Brain microvascular endothelial cell (primary cell): ENCODE measurements around the gene MYO7A.

ENCODE experiments used
- DNase-seq: peaks from one replicate; pipeline ENCODE4 v3.0.0-alpha.2; 2020
- H3K27ac ChIP-seq: fragments of 250-450 bp; sonication (Bioruptor Pico); 2 replicates; pipeline ENCODE4 v1.5.1; 2020; ENCODE audit warnings: mild to moderate bottlenecking, moderate library complexity
- H3K27me3 ChIP-seq: fragments of 250-450 bp; sonication (Bioruptor Pico); replicated peaks from 2 replicates; pipeline ENCODE4 v1.5.1; 2020; ENCODE audit warnings: mild to moderate bottlenecking
- H3K36me3 ChIP-seq: fragments of 250-450 bp; sonication (Bioruptor Pico); replicated peaks from 2 replicates; pipeline ENCODE4 v1.5.1; 2020; ENCODE audit warnings: mild to moderate bottlenecking
- H3K4me3 ChIP-seq: 2 replicates; pipeline ENCODE4 v1.5.1; 2011; ENCODE audit warnings: low read depth, mild to moderate bottlenecking, control low read depth, low read length, moderate library complexity
- in situ Hi-C: cut with HindIII; loops from 2 replicates; pipeline ENCODE4 v1.10.0; 2017; ENCODE audit warnings: low sequenced_read_pairs, low pct_ligation_motif_present
- TF ChIP-seq, protein P1 (sequence below): IDR thresholded peaks from 2 replicates; pipeline ENCODE4 v1.5.1; 2011; ENCODE audit warnings: low read depth, mild to moderate bottlenecking, moderate library complexity, low read length, control low read depth, inconsistent platforms; ENCODE audit errors: missing control alignments

Gene MYO7A

DNA sequence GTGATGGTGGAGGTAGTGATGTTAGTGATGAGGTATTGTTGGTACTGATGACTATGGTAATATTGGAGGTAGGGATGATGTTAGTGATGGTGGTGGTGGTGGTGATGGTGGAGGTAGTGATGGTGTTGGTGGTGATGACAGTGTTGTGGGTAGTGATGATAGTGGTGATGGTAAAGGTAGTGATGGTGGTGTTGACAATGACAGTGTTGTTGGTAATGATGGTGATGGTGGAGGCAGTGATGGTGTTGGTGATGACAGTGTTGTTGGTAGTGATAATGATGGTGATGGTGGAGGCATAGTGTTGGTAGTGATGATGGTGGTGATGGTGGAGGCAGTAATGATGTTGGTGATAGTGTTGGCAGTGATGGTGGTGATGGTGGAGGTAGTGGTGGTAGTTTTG, 65.1 kb downstream of the MYO7A start:
- TF ChIP-seq, protein P1, sequence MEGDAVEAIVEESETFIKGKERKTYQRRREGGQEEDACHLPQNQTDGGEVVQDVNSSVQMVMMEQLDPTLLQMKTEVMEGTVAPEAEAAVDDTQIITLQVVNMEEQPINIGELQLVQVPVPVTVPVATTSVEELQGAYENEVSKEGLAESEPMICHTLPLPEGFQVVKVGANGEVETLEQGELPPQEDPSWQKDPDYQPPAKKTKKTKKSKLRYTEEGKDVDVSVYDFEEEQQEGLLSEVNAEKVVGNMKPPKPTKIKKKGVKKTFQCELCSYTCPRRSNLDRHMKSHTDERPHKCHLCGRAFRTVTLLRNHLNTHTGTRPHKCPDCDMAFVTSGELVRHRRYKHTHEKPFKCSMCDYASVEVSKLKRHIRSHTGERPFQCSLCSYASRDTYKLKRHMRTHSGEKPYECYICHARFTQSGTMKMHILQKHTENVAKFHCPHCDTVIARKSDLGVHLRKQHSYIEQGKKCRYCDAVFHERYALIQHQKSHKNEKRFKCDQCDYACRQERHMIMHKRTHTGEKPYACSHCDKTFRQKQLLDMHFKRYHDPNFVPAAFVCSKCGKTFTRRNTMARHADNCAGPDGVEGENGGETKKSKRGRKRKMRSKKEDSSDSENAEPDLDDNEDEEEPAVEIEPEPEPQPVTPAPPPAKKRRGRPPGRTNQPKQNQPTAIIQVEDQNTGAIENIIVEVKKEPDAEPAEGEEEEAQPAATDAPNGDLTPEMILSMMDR = no peak
- no peaks in the 10 kb centered on the region for H3K27me3 ChIP-seq
- DNase-seq = no peak
- H3K4me3 ChIP-seq = no peak overlapping the region
- no peak overlapping the region for H3K27ac ChIP-seq
- in situ Hi-C loops = no loop called here
- H3K36me3 ChIP-seq = no peaks in the 10 kb centered on the region

DNA sequence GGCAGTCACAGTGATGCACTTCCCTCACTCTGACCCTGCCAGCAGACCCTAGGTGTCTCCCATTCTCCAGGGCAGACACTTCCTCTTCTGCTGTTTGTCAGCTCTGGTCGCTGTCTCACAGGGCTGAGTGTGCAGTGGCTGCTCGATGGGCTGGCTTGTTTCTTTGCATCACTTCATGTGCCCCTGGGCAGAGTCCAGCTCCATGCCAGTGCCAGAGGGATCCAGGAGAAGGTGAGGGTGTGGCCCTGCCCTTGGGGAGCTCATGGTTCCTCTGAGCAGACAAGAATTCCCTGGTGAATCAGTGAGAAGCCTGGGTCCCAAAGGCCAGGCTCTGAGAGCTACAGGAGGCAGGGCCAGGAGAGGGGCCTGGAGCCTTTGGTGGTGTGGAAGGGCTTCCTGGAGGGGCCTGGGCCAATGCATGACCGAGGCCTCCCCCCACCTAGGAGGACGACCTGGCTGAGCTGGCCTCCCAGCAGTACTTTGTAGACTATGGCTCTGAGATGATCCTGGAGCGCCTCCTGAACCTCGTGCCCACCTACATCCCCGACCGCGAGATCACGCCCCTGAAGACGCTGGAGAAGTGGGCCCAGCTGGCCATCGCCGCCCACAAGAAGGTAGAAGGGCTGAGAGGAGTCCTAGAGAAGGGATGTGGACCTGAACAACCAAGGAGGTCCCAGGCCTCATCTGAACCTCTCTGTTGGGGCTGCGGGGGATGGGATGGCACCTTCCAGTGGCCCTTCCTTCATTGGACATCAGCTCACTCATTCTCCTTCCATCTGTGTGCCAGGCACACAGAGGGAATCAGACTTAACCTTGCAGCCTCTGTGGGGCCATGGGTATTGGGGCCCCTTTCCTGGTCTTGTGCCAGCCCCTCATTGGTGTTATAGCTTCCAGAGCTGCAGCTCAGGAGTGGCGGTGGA, 66.1 kb downstream of the MYO7A start:
- no peaks in the 10 kb centered on the region for H3K36me3 ChIP-seq
- TF ChIP-seq, protein P1 = no peak
- DNase-seq = no peak
- no peak overlapping the region for H3K27ac ChIP-seq
- no peaks in the 10 kb centered on the region for H3K27me3 ChIP-seq
- no peak overlapping the region for H3K4me3 ChIP-seq
- in situ Hi-C loops = no loop called here

DNA sequence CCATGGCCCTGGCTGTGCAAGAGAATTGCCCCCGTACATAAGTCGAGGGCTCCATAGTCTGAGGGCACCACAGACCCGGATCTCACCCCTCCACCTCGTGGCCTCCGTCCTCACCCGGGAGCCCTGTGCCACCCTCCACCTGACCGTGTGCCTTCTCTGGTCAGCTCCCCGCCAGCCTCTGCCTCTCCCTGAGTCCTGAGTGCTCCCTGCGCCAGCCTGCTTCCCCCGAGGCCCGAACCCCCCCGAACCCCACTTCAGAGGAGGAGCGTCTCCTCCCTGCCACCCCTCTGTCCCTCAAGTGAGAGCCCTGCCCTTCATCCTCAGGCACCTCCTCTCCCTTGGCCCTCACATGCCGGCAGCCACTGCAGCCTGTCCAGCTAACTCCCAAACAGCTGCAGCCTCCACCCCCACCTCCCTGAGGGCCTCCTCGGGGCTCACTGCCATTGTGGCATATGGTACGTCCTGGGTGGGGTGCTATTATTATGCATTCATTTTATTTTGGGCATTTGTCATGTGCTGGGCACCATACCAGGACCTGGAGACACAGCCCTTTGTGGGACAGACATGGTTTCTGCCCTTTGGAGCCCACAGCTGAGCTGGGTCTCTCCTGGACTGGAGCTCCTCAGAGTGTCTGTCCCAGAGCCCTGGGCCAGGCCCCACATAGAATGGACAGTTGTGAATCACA, 67.2 kb downstream of the MYO7A start:
- no peaks in the 10 kb centered on the region for H3K36me3 ChIP-seq
- in situ Hi-C loops = no loop called here
- H3K27ac ChIP-seq = no peak overlapping the region
- no peak for DNase-seq
- no peaks in the 10 kb centered on the region for H3K27me3 ChIP-seq
- H3K4me3 ChIP-seq = no peak overlapping the region
- TF ChIP-seq, protein P1 = no peak

DNA sequence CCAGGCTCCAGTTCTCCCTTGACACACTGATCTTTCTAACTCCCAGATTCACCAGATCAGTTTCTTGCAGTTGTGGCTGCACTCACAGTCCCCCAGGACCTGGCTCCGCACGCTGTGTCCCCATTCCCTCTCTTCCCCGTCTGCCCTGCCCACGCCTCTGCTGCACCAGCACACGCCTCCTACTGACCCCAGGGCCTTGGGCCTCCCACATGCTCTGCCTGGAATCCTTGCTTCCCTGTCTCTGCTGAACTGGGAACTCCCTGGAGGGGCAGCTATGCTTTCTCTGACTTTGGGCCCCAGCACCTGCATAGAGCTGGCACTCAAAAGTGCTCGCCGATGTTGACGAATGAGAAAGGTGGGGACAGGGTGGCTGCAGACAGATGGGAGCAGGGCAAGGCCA, 68.9 kb downstream of the MYO7A start:
- in situ Hi-C loops = no loop called here

DNA sequence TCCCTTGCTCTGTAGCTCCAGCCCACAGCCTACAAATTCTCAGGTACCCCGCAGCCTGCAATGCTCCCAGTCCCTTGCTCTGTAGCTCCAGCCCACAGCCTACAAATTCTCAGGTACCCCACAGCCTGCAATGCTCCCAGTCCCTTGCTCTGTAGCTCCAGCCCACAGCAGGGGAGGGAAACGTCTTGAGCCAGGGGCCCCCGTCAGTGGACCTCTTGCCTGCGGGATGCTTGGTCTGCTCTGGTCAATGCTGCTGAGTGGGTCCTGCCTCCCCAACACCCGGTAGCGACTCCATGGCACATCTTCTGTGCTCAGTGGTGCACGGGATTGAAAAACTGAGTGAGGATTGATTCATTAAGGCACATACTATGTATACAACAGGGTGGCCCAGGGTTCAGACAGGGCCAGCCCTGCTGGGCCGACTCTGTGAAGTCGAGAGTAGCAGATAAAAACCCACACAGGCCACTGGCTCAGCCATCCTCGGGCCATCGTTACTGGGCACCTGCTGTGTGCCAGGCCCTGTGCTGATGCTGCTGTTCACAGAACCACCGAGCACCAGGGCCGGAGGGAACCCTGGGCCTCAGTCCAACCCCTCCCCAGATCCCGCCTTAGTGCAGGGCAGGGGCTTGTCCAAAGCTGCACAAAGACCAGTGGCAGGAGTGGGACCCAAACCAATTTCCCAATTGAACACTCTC, 69.7 kb downstream of the MYO7A start:
- in situ Hi-C loops = no loop called here
- H3K27me3 ChIP-seq = no peaks in the 10 kb centered on the region
- no peak overlapping the region for H3K4me3 ChIP-seq
- H3K36me3 ChIP-seq = no peaks in the 10 kb centered on the region
- TF ChIP-seq, protein P1 = no peak
- DNase-seq = no peak
- H3K27ac ChIP-seq = no peak overlapping the region

More for the DNA sequence above, 68.9 kb downstream of the MYO7A start:
- no peak for DNase-seq
- TF ChIP-seq, protein P1 = no peak
- H3K4me3 ChIP-seq = no peak overlapping the region
- H3K27me3 ChIP-seq = no peaks in the 10 kb centered on the region
- H3K27ac ChIP-seq = no peak overlapping the region
- H3K36me3 ChIP-seq = no peaks in the 10 kb centered on the region
